NCI-H2107 (cell line): ENCODE measurements around the gene TREH.
"Not testable (repeated sequence)": the region's sequence is repeated elsewhere in the genome, so short reads cannot be mapped to it uniquely, and the experiment has no call there.

Source experiments
- DNase-seq: peaks from one replicate; lab custom pipeline; 2025; lab: John Stamatoyannopoulos, UW

The TREH gene

DNA sequence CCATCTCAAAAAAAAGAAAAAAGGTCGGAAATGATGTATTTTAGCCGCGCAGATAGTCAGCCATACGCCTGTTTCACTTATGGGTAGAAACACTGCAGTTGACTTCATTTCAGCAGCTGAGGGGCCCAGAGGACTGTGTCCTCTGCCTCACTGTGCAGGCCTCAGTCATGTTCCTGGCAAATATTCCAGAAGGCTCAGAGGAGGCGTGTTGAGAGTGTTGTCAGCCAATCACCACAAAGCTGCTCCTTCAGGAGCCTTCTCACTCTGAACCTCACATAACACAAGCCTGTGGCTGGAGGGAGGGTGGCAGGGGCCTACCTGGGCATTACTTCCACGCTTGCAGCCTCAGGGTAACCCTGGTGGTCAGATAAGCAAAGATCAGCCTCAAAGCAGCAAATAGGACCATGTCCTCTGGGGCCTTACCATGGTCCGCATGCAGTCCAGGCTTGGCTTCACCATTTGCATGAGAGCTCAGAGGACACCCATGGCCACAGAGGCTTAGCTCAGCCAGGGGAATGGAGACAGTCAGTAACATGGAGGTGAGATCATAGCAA is 17.3 kb upstream of the TREH start:
- DNase-seq = no peak

- DNase-seq = no peak
Measured at GRCh38 chr11:118694771-118695170, 15.3 kb upstream of the TREH start.

GRCh38 chr11:118694185-118694584 is 14.7 kb upstream of the TREH start:
- DNase-seq = no peak

DNA sequence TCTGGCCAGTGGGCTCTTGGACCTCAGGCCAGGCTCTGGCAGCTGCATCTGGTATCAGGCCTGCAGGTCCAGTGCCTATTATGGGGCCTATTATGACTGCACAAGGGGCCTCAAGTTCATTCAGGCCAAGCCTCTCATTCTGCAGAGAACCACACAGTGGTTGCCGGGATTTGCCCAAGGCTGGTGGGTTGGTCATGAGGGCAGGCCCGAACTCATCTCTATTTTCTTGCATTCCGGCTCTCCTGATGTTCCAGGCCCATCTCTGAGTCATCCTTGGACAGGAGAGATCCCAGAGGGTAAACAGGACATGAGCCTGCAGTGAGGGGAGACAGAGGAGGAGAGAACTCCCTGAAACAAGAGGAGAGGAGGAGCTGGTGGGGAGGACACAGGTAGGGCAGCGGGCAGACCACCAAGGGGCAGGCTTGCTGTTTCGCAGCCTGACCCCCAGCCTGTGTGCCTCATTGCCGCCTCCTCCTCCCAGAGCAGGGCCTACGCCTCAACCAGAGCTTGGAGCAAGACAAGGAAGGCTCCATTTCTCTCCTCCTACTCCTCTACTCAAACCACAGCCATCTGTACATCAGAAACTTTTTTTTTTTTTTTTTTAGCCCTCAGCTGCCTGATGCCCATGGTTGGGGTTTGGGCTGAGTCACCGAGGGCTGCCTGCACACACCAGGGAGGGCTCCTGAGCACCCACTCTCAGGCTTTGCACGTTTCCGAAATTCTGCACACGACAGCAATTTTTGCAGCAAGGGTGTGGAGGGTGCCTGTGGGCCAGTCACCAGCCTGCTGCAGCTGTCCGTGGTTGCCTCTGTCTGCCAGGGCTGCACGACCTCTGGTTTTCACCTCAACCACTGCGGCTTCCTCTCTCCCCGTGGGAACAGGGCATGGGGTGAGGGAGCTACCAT is 12.7 kb upstream of the TREH start:
- DNase-seq = no peak

DNA sequence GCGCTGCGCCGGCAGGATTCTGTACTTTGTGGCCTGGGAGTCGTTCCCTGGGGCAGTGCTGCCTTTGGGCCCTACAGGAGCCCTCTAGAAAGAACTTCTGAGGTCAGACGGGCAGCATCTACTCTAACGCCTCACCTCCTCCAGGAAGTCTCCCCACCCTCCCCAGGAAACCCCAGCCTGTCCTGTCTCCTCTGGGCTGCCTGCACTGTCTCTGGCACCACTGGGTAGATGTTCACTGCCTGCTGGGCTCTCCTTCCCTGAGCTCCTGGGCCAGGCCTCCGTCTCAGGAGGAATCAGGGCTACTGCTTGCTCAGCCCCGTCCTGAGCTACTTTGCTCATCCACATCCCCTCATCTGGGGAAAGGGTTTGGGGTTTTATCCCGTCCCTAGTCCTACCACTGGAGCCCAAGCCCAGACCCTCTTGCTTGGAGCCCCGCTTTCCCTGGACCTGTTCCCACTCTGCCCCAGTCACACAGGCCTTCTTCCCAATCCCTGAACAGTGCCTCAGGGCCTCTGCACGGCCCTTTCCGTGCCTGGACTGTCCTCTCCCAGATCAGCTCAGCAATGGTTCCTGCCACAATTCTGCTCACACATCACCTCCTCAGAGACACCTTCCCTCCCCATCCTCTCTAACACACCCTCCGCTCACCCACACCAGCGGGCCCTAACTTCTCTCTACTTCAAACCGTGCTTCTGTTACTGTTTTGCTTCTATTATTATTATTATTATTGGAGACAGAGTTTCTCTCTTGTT is 11.3 kb upstream of the TREH start:
- DNase-seq = no peak

GRCh38 chr11:118689852-118690552 is 10.6 kb upstream of the TREH start:
- DNase-seq = peak; percentile 76

DNA sequence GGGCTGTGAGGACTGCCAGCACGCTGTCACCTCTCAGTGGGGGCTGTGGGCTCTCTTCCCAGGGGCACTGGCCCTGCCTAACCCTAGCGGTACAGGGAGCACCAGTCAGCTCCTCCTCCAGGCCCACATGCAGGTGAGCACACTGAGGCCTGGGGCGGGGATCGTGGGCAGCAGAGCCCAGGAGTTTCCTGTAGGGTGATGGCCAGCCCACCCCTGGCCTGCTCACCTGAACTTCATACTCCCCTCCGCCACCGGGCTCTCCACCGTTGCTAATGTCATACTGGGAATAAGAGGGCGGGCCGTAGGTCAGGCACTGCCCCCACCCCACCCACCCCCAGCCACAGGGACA is 10.0 kb upstream of the TREH start:
- DNase-seq = no peak

- DNase-seq = no peak
Measured at GRCh38 chr11:118688851-118689502, 9.5 kb upstream of the TREH start.

DNA sequence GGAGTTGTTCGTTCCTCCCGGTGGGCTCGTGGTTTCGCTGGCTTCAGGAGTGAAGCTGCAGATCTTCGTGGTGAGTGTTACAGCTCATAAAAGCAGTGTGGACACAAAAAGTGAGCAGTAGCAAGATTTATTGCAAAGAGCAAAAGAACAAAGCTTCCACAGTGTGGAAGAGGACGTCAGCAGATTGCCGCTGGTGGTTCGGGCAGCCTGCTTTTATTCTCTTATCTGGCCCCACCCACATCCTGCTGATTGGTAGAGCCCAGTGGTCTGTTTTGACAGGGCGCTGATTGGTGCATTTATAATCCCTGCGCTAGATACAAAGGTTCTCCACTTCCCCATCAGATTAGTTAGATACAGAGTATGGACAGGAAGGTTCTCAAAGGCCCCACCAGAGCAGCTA is 8.9 kb upstream of the TREH start:
- DNase-seq = not testable (repeated sequence)

- no peak for DNase-seq
Measured at GRCh38 chr11:118687906-118688305, 8.5 kb upstream of the TREH start.

DNA sequence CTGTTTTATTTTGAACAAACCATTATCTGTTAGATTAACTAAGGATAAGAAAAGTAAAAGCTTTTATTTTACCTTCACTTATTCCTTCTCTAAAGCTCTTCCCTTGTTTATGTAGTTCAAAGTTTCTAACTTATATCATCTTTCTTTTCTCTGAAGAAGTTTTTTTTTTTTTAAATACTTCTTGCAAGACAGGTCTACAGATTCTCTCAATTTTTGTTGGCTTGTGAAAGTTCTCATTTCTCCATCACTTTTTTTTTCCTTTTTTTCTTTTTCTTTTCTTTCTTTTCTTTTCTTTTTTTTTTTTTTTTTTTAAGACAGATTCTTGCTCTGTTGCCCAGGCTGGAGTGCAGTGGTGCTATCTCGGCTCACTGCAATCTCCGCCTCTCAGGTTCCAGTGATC is 4.7 kb upstream of the TREH start:
- DNase-seq = no peak

GRCh38 chr11:118682939-118683338 is 3.5 kb upstream of the TREH start:
- not testable (repeated sequence) for DNase-seq

DNA sequence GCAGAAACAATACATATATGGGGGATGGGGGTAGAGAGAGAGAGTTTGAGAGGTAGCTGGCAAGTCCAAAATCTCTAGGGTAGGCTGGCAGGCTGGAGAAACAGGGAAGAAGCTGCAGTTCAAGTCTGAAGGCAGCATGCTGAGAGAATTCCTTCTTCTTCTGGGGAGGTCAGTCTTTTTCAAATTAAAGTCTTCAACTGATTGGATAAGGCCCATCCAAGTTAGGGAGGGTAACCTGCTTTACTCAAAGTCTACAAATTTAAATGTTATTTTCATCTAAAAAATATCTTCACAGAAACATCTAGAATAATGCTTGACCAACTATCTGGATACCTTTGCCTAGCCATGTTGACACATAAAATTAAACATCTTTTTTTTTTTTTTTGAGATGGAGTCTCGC is 2.9 kb upstream of the TREH start:
- DNase-seq = no peak

DNA sequence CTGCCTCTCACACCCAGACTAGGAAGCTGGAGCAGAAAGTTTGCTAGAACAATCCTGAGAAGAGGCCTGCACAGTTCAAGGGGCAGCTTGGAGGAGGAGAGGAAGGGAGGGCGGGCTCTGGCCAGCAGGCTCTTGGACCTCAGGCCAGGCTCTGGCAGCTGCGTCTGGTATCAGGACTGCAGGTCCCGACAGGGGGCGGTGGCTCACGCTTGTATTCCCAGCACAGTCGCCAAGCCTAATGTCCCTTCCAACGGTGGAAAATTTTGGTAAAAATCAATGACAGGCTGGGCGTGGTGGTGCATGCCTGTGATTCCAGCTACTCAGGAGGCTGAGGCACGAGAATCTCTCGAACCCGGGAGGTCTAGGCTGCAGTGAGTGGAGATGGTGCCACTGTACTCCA is 542 bp downstream of the TREH start:
- DNase-seq = not testable (repeated sequence)

DNA sequence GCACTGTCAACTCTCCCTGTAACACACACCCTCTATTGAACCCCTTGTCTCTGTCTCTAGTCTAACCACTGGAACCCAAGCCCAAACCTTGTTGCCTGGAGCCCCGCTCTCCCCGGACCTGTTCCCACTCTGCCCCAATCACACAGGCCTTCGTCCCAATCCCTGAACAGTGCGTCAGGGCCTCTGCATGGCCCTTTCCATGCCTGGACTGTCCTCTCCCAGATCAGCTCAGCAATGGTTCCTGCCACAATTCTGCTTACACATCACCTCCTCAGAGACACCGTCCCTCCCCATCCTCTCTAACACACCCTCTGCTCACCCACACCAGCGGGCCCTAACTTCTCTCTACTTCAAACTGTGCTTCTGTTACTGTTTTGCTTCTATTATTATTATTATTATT is 1.5 kb downstream of the TREH start:
- DNase-seq = no peak

- no peak for DNase-seq
Measured at GRCh38 chr11:118674082-118674435, 5.4 kb downstream of the TREH start.

DNA sequence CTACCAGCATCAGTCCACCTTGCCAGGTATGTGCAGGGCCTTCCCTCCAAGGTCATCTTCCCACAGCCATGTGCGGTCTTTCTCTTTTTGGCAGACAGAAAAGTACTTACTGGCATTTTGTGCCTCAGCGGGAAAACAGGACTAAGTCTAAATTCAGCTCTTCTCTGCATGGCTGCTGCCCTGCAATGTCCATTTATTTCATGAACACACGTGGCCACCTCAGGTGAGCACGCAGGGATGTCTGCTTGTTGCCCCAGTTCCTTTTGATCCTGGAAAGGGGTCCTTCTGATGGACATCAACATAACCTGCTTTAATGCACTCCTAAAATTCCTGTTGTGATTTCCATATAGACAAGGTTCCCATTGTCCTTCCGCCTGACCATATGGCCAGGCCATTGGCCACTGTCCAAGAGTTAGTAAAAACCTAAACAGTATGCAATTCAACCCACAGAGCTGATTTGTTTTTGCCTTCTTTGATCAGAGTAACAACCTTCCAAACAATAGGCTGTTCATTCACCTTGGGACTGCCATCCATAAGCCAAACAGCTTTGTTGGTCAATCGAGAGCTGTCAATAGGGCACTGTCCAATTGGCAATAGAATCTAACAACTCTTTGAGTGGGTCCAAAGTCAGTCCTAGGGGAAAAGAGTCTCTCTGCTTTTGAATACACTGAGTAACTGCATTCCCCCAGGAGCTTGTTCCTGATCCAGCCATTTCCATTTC is 5.9 kb downstream of the TREH start:
- DNase-seq = no peak

- DNase-seq = no peak
Measured at GRCh38 chr11:118672846-118673245, 6.6 kb downstream of the TREH start.

DNA sequence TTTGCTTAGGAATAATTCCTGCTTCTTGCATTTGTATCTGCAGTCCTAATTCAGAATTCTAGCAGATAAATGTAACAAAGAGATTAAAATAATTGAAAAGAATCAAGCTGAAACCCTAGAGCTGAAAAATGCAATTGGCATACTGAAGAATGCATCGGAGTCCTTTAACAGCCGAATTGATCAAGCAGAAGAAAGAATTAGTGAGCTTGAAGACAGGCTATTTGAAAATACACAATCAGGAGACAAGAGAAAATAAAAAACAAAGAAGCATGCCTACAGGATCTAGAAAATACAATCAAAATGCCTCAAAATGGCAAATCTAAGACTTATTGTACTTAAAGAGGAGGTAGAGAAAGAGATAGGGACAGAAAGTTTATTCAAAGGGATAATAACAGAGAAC is 8.2 kb downstream of the TREH start:
- DNase-seq = no peak

GRCh38 chr11:118670063-118670462 is 9.4 kb downstream of the TREH start:
- no peak for DNase-seq

GRCh38 chr11:118666371-118666770 is 13.1 kb downstream of the TREH start:
- no peak for DNase-seq
